ENCODE results near the gene FAM229A. TPM values are rescaled to one million over a fixed set of nuclear protein-coding genes. Genes with fewer than 3 reads are reported as not detected.
A peak's percentile ranks its signal among the peaks of the same experiment; 100 is the strongest.
"Not testable (repeated sequence)": the region's sequence is repeated elsewhere in the genome, so short reads cannot be mapped to it uniquely, and the experiment has no call there.

FAM229A gene
- total RNA-seq, 1 donor from 2014 or later, result 4.5 TPM

DNA sequence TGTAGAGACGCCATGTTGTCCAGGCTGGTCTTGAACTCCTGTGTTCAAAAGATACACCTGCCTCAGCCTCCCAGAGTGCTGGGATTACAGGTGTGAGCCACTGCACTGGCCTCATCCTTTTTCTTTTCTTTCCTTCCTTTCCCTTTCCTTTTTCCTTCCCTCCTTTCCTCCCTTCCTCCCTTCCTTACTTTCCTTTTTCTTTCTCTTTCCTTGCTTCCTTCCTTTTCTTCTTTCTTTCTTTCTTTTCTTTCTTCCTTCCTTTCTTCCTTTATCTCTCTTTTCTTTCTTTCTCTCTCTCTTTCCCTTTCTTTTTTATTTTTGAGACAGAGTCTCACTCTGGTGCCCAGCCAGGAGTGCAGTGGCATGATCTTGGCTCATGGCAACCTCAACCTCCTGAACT is 5.8 kb downstream of the FAM229A start:
- Mint-ChIP-seq H3K27me3 (ENCODE audit: low read depth) (no peaks in the 10 kb centered on the region), H3K36me3 (ENCODE audit: low read depth) (peaks cover 10% of the 10 kb centered on the region), H3K4me1 (ENCODE audit: low read depth) (peaks cover 27% of the 10 kb centered on the region), H3K4me3 (ENCODE audit: unreplicated experiment) (no peak overlapping the region), H3K9me3 (ENCODE audit: low read depth) (no peaks in the 10 kb centered on the region), H3K27ac (ENCODE audit: unreplicated experiment) (no peak overlapping the region)
- TF ChIP-seq, protein P1, sequence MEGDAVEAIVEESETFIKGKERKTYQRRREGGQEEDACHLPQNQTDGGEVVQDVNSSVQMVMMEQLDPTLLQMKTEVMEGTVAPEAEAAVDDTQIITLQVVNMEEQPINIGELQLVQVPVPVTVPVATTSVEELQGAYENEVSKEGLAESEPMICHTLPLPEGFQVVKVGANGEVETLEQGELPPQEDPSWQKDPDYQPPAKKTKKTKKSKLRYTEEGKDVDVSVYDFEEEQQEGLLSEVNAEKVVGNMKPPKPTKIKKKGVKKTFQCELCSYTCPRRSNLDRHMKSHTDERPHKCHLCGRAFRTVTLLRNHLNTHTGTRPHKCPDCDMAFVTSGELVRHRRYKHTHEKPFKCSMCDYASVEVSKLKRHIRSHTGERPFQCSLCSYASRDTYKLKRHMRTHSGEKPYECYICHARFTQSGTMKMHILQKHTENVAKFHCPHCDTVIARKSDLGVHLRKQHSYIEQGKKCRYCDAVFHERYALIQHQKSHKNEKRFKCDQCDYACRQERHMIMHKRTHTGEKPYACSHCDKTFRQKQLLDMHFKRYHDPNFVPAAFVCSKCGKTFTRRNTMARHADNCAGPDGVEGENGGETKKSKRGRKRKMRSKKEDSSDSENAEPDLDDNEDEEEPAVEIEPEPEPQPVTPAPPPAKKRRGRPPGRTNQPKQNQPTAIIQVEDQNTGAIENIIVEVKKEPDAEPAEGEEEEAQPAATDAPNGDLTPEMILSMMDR (IDR thresholded peaks at IDR 0.05), result no peak
- DNase-seq (ENCODE audit: low spot score), result no peak

DNA sequence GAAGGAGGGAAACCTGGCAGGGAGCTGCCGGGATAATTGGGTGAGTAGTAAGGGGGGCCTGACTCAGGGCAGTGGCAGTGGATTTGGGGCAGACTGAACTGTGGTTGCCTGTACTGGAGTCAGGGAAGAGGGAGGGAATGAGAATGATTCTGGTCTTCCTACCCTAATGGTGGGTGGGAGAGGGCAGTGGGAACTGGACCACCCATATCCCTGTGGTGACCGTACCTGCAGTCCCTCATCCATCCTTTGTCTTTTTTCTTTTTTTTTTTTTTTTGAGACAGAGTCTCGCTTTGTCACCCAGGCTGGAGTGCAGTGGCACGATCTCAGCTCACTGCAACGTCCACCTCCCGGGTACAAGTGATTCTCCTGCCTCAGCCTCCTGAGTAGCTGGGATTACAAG is 6.5 kb downstream of the FAM229A start:
- H3K36me3 Mint-ChIP-seq (ENCODE audit: low read depth); H3K27ac Mint-ChIP-seq (ENCODE audit: unreplicated experiment): not testable (repeated sequence)

DNA sequence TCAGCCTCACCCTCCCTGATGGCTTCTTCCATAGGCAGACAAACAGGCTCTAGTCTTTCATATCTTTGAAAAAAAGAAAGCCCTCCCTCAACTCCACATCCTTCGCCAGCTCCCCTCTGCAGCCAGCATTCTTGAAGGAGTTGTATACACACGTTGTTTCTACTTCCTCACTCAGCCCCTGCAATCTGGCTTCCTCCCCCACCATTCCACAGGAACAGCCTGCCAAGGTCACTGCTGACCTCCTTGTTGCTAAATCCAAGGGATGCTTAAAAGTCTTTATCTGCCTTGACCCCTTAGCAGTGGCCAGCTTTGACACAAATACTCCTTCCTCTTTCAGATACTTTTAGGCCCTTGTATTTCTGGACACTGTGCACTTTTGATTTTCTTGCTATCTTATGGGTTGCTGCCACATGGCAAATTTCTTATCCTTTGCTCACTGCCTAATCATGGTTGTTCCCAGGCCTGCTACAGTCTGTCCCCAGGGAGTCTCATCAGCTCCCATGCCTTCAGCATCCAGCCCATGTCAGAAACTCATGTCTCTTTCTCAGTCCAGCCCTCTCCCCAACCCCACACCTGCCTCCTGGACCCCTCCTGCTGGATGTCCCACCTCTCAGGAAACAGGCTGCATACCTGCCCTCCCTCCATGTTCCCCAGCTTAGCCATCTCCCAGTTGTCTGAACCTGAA is 8.3 kb downstream of the FAM229A start:
- Mint-ChIP-seq H3K4me1 (ENCODE audit: low read depth) (peaks cover 39% of the 10 kb centered on the region), H3K27me3 (ENCODE audit: low read depth) (no peaks in the 10 kb centered on the region), H3K36me3 (ENCODE audit: low read depth) (peaks cover 10% of the 10 kb centered on the region), H3K27ac (ENCODE audit: unreplicated experiment) (peak overlapping the region; percentile 8), H3K4me3 (ENCODE audit: unreplicated experiment) (peak overlapping the region; percentile 0), H3K9me3 (ENCODE audit: low read depth) (no peaks in the 10 kb centered on the region)
- DNase-seq (ENCODE audit: low spot score), result no peak
- TF ChIP-seq, protein P1 (IDR thresholded peaks at IDR 0.05), result no peak

More for the DNA sequence above, 6.5 kb downstream of the FAM229A start:
- not testable (repeated sequence) for H3K27me3 Mint-ChIP-seq (ENCODE audit: low read depth); H3K4me3 Mint-ChIP-seq (ENCODE audit: unreplicated experiment); DNase-seq (ENCODE audit: low spot score); H3K9me3 Mint-ChIP-seq (ENCODE audit: low read depth)
- H3K4me1 Mint-ChIP-seq (ENCODE audit: low read depth), result peaks cover 28% of the 10 kb centered on the region

DNA sequence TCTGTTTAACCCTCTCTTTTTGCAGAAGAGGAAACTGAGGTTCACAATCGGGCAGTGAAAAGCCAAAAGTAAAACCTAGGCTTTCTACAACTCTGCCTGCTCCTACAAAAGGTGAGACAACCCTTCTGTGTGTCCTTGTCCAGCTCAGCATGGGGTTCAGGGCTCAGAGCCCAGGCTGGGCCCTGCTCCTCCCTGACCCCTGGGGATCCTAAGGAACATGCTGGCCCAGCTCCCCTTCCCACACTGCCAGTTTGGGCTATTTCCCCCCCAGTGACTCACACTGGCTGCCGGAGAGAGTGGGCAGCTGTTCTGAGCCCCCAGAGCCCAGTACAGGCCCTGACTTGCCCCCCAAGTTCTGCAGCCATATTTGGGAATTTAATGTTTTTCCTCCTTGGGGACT is 8.9 kb downstream of the FAM229A start:
- Mint-ChIP-seq H3K9me3 (ENCODE audit: low read depth) (no peaks in the 10 kb centered on the region), H3K27ac (ENCODE audit: unreplicated experiment) (peak overlapping the region; percentile 8), H3K36me3 (ENCODE audit: low read depth) (peaks cover 10% of the 10 kb centered on the region), H3K4me1 (ENCODE audit: low read depth) (peaks cover 41% of the 10 kb centered on the region), H3K27me3 (ENCODE audit: low read depth) (no peaks in the 10 kb centered on the region), H3K4me3 (ENCODE audit: unreplicated experiment) (peak overlapping the region; percentile 9)
- TF ChIP-seq, protein P1 (IDR thresholded peaks at IDR 0.05), result no peak
- no peak for DNase-seq (ENCODE audit: low spot score)

DNA sequence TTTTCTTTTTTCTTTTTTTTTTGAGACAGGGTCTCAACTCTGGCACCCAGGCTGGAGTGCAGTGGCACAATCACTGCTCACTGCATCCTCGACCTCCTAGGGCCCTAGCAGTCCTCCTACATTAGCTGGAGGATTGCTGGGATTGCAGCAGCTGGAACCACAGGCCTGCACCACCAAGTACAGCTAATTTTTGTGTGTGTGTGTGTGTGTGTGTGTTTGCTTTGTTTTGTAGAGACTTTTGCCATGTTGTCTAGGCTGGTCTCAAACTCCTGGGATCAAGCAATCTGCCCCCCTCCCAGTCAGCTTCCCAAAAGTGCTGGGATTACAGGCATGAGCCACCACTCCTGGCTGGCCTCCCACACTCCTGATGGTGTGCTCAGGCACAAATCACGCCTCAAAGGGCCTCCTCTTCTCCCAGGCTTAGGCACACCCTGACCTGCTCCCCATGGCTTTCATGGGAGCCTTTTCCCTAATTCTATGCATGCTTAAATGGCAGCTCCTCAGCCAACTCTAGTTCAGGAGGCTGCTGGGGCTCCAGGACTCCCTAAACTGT is 9.4 kb downstream of the FAM229A start:
- Mint-ChIP-seq H3K27me3 (ENCODE audit: low read depth) (no peaks in the 10 kb centered on the region), H3K9me3 (ENCODE audit: low read depth) (no peaks in the 10 kb centered on the region), H3K36me3 (ENCODE audit: low read depth) (peaks cover 10% of the 10 kb centered on the region), H3K4me3 (ENCODE audit: unreplicated experiment) (peak overlapping the region; percentile 78), H3K27ac (ENCODE audit: unreplicated experiment) (peak overlapping the region; percentile 8), H3K4me1 (ENCODE audit: low read depth) (peaks cover 41% of the 10 kb centered on the region)
- TF ChIP-seq, protein P1 (IDR thresholded peaks at IDR 0.05), result no peak
- no peak for DNase-seq (ENCODE audit: low spot score)
